Measurements from ENCODE around the gene GATAD1. TPM values are rescaled to one million over a fixed set of nuclear protein-coding genes. Genes with fewer than 3 reads are reported as not detected.

The GATAD1 gene
- total RNA-seq, 3 donors from 2014 or later: 42.6 to 74.9 (median 51.5) TPM

DNA sequence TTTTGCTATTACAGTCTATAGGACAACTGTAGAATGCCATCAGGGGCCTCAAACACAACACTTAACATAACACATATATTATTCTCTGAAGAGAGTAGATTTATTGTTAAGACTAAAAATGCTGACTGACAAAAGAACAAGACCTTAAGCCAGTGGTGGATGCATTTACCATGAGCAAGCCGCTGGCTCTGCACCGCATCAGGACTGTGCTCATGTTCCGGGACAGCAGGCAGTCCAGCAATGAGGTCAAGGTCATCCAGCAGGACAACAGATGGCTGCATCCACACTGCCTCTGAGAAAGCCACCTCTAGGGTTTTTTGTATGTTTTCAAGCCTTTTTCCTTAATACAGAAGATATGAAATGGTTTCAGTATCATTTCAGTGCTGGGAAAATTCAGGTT, 57.3 kb downstream of the GATAD1 start:
- H3K4me1 ChIP-seq: no peaks in the 10 kb centered on the region
- DNase-seq (ENCODE audit: low spot score in 2 of 2): no peak
- H3K9me3 ChIP-seq: no peaks in the 10 kb centered on the region
- H3K36me3 ChIP-seq: peaks cover 5% of the 10 kb centered on the region
- H3K27ac ChIP-seq: no peak overlapping the region
- H3K4me3 ChIP-seq: no peak overlapping the region
- no peak for TF ChIP-seq POLR2A (IDR thresholded peaks at IDR 0.05)
- TF ChIP-seq, protein P1, sequence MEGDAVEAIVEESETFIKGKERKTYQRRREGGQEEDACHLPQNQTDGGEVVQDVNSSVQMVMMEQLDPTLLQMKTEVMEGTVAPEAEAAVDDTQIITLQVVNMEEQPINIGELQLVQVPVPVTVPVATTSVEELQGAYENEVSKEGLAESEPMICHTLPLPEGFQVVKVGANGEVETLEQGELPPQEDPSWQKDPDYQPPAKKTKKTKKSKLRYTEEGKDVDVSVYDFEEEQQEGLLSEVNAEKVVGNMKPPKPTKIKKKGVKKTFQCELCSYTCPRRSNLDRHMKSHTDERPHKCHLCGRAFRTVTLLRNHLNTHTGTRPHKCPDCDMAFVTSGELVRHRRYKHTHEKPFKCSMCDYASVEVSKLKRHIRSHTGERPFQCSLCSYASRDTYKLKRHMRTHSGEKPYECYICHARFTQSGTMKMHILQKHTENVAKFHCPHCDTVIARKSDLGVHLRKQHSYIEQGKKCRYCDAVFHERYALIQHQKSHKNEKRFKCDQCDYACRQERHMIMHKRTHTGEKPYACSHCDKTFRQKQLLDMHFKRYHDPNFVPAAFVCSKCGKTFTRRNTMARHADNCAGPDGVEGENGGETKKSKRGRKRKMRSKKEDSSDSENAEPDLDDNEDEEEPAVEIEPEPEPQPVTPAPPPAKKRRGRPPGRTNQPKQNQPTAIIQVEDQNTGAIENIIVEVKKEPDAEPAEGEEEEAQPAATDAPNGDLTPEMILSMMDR (IDR thresholded peaks at IDR 0.05): no peak
- no peak for TF ChIP-seq POLR2AphosphoS5 (IDR thresholded peaks at IDR 0.05)
- H3K27me3 ChIP-seq: no peaks in the 10 kb centered on the region
- intact Hi-C loops (cut with DNase I; ENCODE audit: low total_unique reads): no loop called here

DNA sequence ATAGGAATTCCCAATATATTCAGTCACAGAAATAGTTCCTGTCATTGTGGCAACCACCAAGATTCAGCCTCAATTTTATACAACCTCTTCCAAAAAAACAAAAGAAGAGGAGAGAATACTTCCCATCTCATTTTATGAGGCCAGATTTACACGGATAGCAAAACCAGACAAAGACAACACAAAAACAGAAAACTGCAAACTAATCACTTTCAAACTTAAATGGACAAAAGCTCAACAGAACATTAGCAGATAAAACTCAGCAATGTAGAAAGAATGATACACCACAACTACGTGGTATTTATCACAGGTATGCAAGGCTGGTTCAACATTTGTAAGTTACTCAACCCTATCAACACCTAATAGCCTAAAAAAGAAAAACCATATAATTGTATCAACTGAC, 59.1 kb downstream of the GATAD1 start:
- Histone ChIP-seq H3K4me3 (no peak overlapping the region), H3K4me1 (no peaks in the 10 kb centered on the region), H3K9me3 (no peaks in the 10 kb centered on the region), H3K27ac (no peak overlapping the region), H3K36me3 (peaks cover 4% of the 10 kb centered on the region), H3K27me3 (no peaks in the 10 kb centered on the region)
- intact Hi-C loops (cut with DNase I; ENCODE audit: low total_unique reads): no loop called here
- no peak for DNase-seq (ENCODE audit: low spot score in 2 of 2)
- no peak for TF ChIP-seq POLR2A (IDR thresholded peaks at IDR 0.05)
- no peak for TF ChIP-seq POLR2AphosphoS5 (IDR thresholded peaks at IDR 0.05)
- TF ChIP-seq, protein P1 (IDR thresholded peaks at IDR 0.05): no peak

DNA sequence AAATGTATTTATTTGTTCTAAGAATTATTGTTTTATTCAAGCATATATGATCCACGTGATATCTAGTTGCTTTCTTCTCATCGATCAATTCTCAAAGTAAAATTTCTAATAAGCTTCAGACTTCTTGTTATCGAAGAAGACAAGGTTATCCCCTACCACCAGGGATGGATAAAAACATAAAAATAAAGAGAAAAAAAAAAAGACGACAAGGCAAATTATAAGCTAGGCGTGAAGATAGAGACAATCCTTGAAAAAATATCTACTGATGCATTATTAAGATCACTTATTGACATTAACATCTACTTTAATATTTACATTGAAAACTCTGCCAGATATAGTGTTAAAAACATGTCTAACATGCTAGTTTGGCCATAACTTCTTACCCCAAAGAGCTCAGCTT, 61.7 kb downstream of the GATAD1 start:
- Histone ChIP-seq H3K27me3 (no peaks in the 10 kb centered on the region), H3K9me3 (no peaks in the 10 kb centered on the region), H3K27ac (no peak overlapping the region), H3K4me1 (no peaks in the 10 kb centered on the region), H3K4me3 (no peak overlapping the region), H3K36me3 (peaks cover 4% of the 10 kb centered on the region)
- no peak for DNase-seq (ENCODE audit: low spot score in 2 of 2)
- intact Hi-C loops (cut with DNase I; ENCODE audit: low total_unique reads): no loop called here
- no peak for TF ChIP-seq POLR2AphosphoS5 (IDR thresholded peaks at IDR 0.05)
- TF ChIP-seq, protein P1 (IDR thresholded peaks at IDR 0.05): no peak
- no peak for TF ChIP-seq POLR2A (IDR thresholded peaks at IDR 0.05)

Other genes starting within 250 kb of the GATAD1 start
- 10 to 100 TPM; 64.6 to 95.7 (median 74.6) TPM for gene KRIT1, start 201.6 kb upstream of the GATAD1 start, total RNA-seq
- gene ANKIB1, start 201.5 kb upstream of the GATAD1 start, total RNA-seq: 10 to 100 TPM; 51.8 to 61.3 (median 54.2) TPM
- not detected for gene ERVW-1, start 30.5 kb downstream of the GATAD1 start, total RNA-seq
- gene PEX1, start 81.0 kb downstream of the GATAD1 start, total RNA-seq: 10 to 100 TPM; 20.2 to 52.8 (median 34.4) TPM
- gene RBM48, start 81.3 kb downstream of the GATAD1 start, total RNA-seq: 10 to 100 TPM; 10.8 to 18.7 (median 12.0) TPM
- 10 to 100 TPM; 25.0 to 38.2 (median 30.5) TPM for gene FAM133B, start 142.9 kb downstream of the GATAD1 start, total RNA-seq